Measurements from ENCODE around the gene UNC5B.

DNA sequence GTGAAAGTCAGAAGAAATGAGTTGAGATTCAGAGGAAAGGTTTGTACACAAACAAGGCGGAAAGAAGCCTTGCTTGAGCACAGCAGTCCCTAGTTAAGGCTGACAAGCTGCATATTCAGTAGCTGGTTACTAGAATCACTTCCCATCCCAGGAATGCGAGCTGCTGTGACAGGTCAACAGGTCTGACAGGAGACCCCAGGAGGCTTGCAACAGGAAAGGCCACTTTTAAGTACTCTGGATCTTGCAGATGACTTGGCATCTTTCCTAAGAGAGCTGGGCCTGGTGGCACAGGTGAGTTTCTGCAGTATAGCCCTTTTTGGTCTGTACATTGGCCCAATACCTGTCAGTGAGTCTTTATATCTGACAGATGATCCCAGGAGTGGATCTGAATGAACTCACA, 35.7 kb upstream of the UNC5B start:
- TF ChIP-seq, protein P1, sequence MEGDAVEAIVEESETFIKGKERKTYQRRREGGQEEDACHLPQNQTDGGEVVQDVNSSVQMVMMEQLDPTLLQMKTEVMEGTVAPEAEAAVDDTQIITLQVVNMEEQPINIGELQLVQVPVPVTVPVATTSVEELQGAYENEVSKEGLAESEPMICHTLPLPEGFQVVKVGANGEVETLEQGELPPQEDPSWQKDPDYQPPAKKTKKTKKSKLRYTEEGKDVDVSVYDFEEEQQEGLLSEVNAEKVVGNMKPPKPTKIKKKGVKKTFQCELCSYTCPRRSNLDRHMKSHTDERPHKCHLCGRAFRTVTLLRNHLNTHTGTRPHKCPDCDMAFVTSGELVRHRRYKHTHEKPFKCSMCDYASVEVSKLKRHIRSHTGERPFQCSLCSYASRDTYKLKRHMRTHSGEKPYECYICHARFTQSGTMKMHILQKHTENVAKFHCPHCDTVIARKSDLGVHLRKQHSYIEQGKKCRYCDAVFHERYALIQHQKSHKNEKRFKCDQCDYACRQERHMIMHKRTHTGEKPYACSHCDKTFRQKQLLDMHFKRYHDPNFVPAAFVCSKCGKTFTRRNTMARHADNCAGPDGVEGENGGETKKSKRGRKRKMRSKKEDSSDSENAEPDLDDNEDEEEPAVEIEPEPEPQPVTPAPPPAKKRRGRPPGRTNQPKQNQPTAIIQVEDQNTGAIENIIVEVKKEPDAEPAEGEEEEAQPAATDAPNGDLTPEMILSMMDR (IDR thresholded peaks at IDR 0.05) = no peak
- no peak for TF ChIP-seq POLR2A (IDR thresholded peaks at IDR 0.05)
